ENCODE measurements around the gene DHRSX.
"Not testable (repeated sequence)": the region's sequence is repeated elsewhere in the genome, so short reads cannot be mapped to it uniquely, and the experiment has no call there.

DHRSX gene

GRCh38 chrX:2500803-2501558 is at the start of gene DHRSX, which contains the start of gene ZBED1:
TSS of gene DHRSX (minus strand) at chrX:2500976. CDS start at chrX:2500925, 51 bp downstream.
TSS of gene ZBED1 (minus strand) at chrX:2500976. CDS start at chrX:2490719, 10,257 bp downstream.
- no peak for DNase-seq (ENCODE audit: low read depth)

GRCh38 chrX:2549876-2550275 is 49.1 kb upstream of the DHRSX start:
- DNase-seq (ENCODE audit: low read depth): no peak

GRCh38 chrX:2548711-2549423 is 48.1 kb upstream of the DHRSX start:
- DNase-seq (ENCODE audit: low read depth): no peak

- no peak for DNase-seq (ENCODE audit: low read depth)
These were observed 47.0 kb upstream of the DHRSX start for GRCh38 chrX:2547736-2548135.

- no peak for DNase-seq (ENCODE audit: low read depth)
These were observed 45.7 kb upstream of the DHRSX start for GRCh38 chrX:2546496-2546895.

GRCh38 chrX:2545144-2545543 is 44.4 kb upstream of the DHRSX start:
- DNase-seq (ENCODE audit: low read depth): no peak

- no peak for DNase-seq (ENCODE audit: low read depth)
These were observed 42.2 kb upstream of the DHRSX start for GRCh38 chrX:2542826-2543521.

GRCh38 chrX:2541603-2542002 is 40.8 kb upstream of the DHRSX start:
- no peak for DNase-seq (ENCODE audit: low read depth)

- no peak for DNase-seq (ENCODE audit: low read depth)
These were observed 39.7 kb upstream of the DHRSX start for GRCh38 chrX:2540426-2540947.

GRCh38 chrX:2539586-2539985 is 38.8 kb upstream of the DHRSX start:
- no peak for DNase-seq (ENCODE audit: low read depth)

- DNase-seq (ENCODE audit: low read depth): no peak
These were observed 37.4 kb upstream of the DHRSX start for GRCh38 chrX:2538031-2538757.

GRCh38 chrX:2536974-2537373 is 36.2 kb upstream of the DHRSX start:
- no peak for DNase-seq (ENCODE audit: low read depth)

GRCh38 chrX:2536141-2536540 is 35.4 kb upstream of the DHRSX start:
- DNase-seq (ENCODE audit: low read depth): no peak

GRCh38 chrX:2534261-2535021 is 33.7 kb upstream of the DHRSX start:
- DNase-seq (ENCODE audit: low read depth): not testable (repeated sequence)

- DNase-seq (ENCODE audit: low read depth): no peak
These were observed 32.6 kb upstream of the DHRSX start for GRCh38 chrX:2533424-2533823.

GRCh38 chrX:2526390-2526789 is 25.6 kb upstream of the DHRSX start:
- no peak for DNase-seq (ENCODE audit: low read depth)

GRCh38 chrX:2523911-2524310 is 23.1 kb upstream of the DHRSX start:
- no peak for DNase-seq (ENCODE audit: low read depth)

- no peak for DNase-seq (ENCODE audit: low read depth)
These were observed 21.2 kb upstream of the DHRSX start for GRCh38 chrX:2521927-2522386.

- no peak for DNase-seq (ENCODE audit: low read depth)
These were observed 20.5 kb upstream of the DHRSX start for GRCh38 chrX:2521092-2521926.

- DNase-seq (ENCODE audit: low read depth): no peak
These were observed 19.8 kb upstream of the DHRSX start for GRCh38 chrX:2520539-2520938.

All from HS-27A (cell line).